ENCODE data around the gene EWSR1.
"Not testable (repeated sequence)": the region's sequence is repeated elsewhere in the genome, so short reads cannot be mapped to it uniquely, and the experiment has no call there.

EWSR1 gene

GRCh38 chr22:29243874-29244446, 24.1 kb upstream of the EWSR1 start:
- FAIRE-seq (no peak), DNase-seq (ENCODE audit: insufficient read length, low spot score) (no peak)
- TF ChIP-seq, protein P1, sequence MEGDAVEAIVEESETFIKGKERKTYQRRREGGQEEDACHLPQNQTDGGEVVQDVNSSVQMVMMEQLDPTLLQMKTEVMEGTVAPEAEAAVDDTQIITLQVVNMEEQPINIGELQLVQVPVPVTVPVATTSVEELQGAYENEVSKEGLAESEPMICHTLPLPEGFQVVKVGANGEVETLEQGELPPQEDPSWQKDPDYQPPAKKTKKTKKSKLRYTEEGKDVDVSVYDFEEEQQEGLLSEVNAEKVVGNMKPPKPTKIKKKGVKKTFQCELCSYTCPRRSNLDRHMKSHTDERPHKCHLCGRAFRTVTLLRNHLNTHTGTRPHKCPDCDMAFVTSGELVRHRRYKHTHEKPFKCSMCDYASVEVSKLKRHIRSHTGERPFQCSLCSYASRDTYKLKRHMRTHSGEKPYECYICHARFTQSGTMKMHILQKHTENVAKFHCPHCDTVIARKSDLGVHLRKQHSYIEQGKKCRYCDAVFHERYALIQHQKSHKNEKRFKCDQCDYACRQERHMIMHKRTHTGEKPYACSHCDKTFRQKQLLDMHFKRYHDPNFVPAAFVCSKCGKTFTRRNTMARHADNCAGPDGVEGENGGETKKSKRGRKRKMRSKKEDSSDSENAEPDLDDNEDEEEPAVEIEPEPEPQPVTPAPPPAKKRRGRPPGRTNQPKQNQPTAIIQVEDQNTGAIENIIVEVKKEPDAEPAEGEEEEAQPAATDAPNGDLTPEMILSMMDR (IDR thresholded peaks at IDR 0.05; ENCODE audit: insufficient read depth, missing control alignments) = no peak

DNA sequence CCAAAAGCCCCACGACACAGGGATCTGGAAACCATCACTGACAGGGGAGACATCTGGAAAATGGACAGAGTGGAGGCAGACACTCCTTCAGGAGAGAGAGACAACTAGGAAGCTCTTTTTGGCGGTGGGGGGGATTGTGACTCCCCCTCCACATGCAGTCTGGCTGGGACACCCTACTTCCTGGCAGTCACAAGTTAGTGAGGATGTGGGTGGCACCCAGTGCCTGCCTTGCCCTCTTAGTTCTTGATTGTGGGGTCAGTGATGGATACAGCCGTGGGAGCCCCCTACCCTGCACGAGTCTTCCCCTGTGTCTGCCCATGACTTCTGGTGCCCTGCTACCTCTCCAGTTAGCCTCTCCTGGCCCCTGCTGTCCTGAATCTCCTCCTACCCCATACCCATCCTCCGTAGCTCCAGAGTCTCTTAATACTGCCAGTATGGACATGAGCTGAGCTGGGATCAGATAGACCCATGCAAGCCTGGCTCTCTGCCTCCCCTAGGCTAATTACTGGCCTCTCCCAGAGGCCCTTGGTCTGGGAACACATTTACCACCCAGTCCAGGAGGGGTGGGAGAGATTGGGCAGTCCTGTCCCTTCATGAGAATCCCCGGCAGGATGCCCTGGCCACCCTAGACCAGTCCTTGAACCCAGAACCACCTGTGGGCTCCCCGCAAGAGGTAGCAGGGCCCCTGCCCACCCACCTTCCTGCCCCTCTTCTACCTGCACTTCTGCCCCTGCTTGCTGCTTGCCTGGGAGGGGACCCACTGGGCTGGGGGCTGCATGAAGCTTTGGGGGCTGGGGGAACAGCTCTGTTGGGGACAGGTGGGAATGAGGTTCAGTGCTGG, 23.1 kb upstream of the EWSR1 start:
- FAIRE-seq (no peak), DNase-seq (ENCODE audit: insufficient read length, low spot score) (no peak)
- TF ChIP-seq, protein P1 (IDR thresholded peaks at IDR 0.05; ENCODE audit: insufficient read depth, missing control alignments) = no peak

DNA sequence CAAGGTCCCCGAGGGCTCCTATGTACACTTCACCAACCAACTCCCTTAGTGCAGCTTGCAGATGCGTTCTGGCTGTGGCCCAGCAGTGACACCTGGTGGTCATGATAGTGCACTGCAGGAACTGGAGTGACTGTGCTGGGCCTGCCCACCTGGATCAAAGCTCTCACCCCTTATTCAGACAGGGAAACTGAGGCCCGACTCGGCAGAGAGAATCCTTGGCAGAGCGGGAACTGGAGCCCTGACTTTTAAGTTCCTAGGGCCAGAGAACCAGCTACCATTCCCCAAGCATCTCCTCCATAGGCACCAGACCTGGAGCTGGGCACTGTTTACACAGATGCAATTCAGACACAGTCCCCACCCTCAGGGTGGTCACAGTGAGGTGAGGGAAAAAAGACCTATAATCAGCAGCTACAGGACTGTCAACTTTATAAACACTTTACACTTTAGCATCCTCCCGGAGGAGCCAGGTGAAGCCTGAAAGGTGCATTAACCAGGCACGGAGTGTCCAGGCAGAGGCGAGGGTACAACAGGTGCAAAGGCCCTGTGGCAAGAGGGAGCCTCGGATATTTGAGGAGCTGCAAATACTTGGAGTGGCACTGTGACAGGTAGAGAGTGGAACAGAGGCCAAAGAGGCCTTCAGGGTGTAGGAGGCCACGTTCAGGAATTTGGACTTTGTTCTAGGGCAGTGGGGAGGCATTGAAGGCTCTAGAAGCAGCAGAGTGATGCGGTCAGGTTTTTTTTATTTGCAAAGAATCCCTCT, 22.3 kb upstream of the EWSR1 start:
- TF ChIP-seq, protein P1 (IDR thresholded peaks at IDR 0.05; ENCODE audit: insufficient read depth, missing control alignments) = peak; percentile 96
- no peak for DNase-seq (ENCODE audit: insufficient read length, low spot score)
- no peak for FAIRE-seq

DNA sequence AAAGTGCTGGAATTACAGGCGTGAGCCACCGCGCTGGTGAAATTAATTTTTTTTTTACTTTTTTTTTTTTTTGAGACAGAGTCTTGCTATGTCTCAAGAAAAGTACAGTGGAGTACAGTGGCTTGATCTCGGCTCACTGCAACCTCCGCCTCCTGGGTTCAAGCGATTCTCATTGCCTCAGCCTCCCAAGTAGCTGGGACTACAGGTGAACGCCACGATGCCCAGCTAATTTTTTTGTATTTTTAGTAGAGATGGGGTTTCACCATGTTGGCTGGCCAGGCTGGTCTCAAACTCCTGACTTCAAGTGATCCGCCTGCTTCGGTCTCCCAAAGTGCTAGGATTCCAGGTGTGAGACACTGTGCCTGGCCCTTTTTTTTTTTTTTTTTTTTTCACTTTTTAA, 20.2 kb upstream of the EWSR1 start:
- DNase-seq (ENCODE audit: insufficient read length, low spot score); FAIRE-seq: not testable (repeated sequence)

DNA sequence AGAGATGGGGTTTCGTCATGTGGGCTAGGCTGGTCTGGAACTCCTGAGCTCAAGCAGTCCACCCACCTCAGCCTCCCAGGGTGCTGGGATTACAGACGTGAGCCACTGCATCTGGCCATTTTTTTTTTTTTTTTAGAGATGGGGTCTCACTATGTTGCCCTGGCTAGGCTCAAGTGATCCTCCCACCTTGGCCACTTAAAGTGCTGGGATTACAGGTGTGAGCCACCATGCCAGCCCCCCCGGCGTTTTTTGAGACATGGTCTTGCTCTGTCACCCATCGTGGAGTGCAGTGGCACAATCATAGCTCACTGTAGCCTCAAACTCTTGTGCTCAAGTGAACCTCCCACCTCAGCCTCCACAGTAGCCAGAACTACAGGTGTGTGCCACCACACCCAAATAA, 16.8 kb upstream of the EWSR1 start:
- no peak for FAIRE-seq
- TF ChIP-seq, protein P1 (IDR thresholded peaks at IDR 0.05; ENCODE audit: insufficient read depth, missing control alignments) = no peak

GRCh38 chr22:29251981-29252911, 15.8 kb upstream of the EWSR1 start:
- TF ChIP-seq, protein P1 (IDR thresholded peaks at IDR 0.05; ENCODE audit: insufficient read depth, missing control alignments) = no peak
- FAIRE-seq = no peak
- DNase-seq (ENCODE audit: insufficient read length, low spot score) = no peak

More for the DNA sequence above, 16.8 kb upstream of the EWSR1 start:
- no peak for DNase-seq (ENCODE audit: insufficient read length, low spot score)

Data from D721Med (cell line).